HCT116 (cell line): Measurements from ENCODE around the gene PCDH9. TPM values are rescaled to one million over a fixed set of nuclear protein-coding genes. Genes with fewer than 3 reads are reported as not detected.

Source experiments
- ATAC-seq: fragments of 200-7000 bp; cut with Tn5 transposase; 2 replicates; pipeline ENCODE4 v1.9.1; 2020; ENCODE audit warnings: mild to moderate bottlenecking, moderate library complexity
- BruUV-seq: library from RNA; stranded (reverse); fragments of 400-500 nt; replicated peaks from 2 replicates; lab custom pipeline; 2021; lab: Mats Ljungman, UMichigan
- CTCF ChIA-PET: fragments of 300-600 bp; sonication (Branson Sonifier 250); formaldehyde crosslinking; loops from one replicate; lab custom pipeline; 2021; ENCODE audit warnings: antibody characterized with exemption; lab: Charles Lee
- POLR2A ChIA-PET: fragments of 300-600, 350-600 bp; sonication (Branson Sonifier 250); formaldehyde crosslinking; loops from one replicate; lab custom pipeline; 2021; ENCODE audit warnings: antibody characterized with exemption; lab: Charles Lee
- RAD21 ChIA-PET, 2 experiments: fragments of 300-600 bp; sonication (Branson Sonifier 250); formaldehyde crosslinking; loops; one replicate each; lab custom pipeline; 2023; ENCODE audit warnings: low total read pairs in 2 of 2; ENCODE audit not compliant: uncharacterized antibody in 2 of 2, unreplicated experiment in 2 of 2, low non-redundant PET in 1 of 2; lab: Charles Lee
- DNase-seq: peaks from one replicate; pipeline ENCODE4 v3.0.0-alpha.2; 2010; ENCODE audit warnings: low read depth, low spot score
- H2AFZ ChIP-seq: fragments of 200-600 bp; shearing (Covaris generic), sonication (generic); 2 replicates; pipeline ENCODE4 v1.6.1; 2017; ENCODE audit warnings: low read depth, mixed run types, mixed read lengths, antibody characterized with exemption, low read length; ENCODE audit not compliant: poor library complexity, severe bottlenecking
- H3K27ac ChIP-seq: 2 replicates; pipeline ENCODE4 v1.5.1; 2012; ENCODE audit warnings: low read depth, low read length
- H3K27me3 ChIP-seq: fragments of 200-600 bp; sonication (generic); 2 replicates; pipeline ENCODE4 v1.6.1; 2016; ENCODE audit warnings: mixed run types, low read length, mixed read lengths; ENCODE audit not compliant: insufficient read depth
- H3K36me3 ChIP-seq, 2 experiments: fragments of 200-500 bp in 1 of 2; fragments of 200-600 bp in 1 of 2; sonication (Bioruptor generic) in 1 of 2; sonication (generic) in 1 of 2; 2 replicates each; pipeline versions ENCODE4 v1.5.1 to v1.6.1; 2014 to 2016; ENCODE audit warnings: low read length in 2 of 2, inconsistent platforms in 1 of 2, mixed read lengths in 1 of 2, mixed run types in 1 of 2; ENCODE audit not compliant: insufficient read depth in 2 of 2, control insufficient read depth in 1 of 2
- H3K4me1 ChIP-seq, 2 experiments: fragments of 200-600 bp in 1 of 2; sonication (generic) in 1 of 2; 2 replicates each; pipeline versions ENCODE4 v1.5.1 to v1.6.1; 2012 to 2017; ENCODE audit warnings: low read length in 2 of 2, inconsistent platforms in 1 of 2, mild to moderate bottlenecking in 1 of 2, mixed read lengths in 1 of 2, mixed run types in 1 of 2, moderate library complexity in 1 of 2; ENCODE audit not compliant: insufficient read depth in 2 of 2, control insufficient read depth in 1 of 2
- H3K4me2 ChIP-seq: fragments of 200-600 bp; sonication (generic); 2 replicates; pipeline ENCODE4 v1.6.1; 2017; ENCODE audit warnings: mixed run types, low read length, mixed read lengths
- H3K4me3 ChIP-seq, 2 experiments: fragments of 200-600 bp in 1 of 2; sonication (generic) in 1 of 2; replicated peaks in 1 of 2; 2 replicates each; pipeline ENCODE4 v1.5.1; 2011 to 2016; ENCODE audit warnings: low read length in 2 of 2, control low read depth in 1 of 2, low read depth in 1 of 2, mild to moderate bottlenecking in 1 of 2, mixed read lengths in 1 of 2, mixed run types in 1 of 2
- H3K79me2 ChIP-seq: fragments of 200-600 bp; sonication (generic); 2 replicates; pipeline ENCODE4 v1.6.1; 2017; ENCODE audit warnings: mild to moderate bottlenecking, mixed run types, low read length, moderate library complexity, mixed read lengths; ENCODE audit not compliant: insufficient read depth
- H3K9ac ChIP-seq: fragments of 200-600 bp; sonication (generic); 2 replicates; pipeline ENCODE4 v1.6.1; 2016; ENCODE audit warnings: low read length, mixed read lengths
- H3K9me2 ChIP-seq: fragments of 200-600 bp; sonication (generic), shearing (Covaris generic); 2 replicates; pipeline ENCODE4 v1.6.1; 2017; ENCODE audit warnings: mixed run types, mild to moderate bottlenecking, moderate library complexity; ENCODE audit not compliant: insufficient read depth
- H3K9me3 ChIP-seq, 2 experiments: fragments of 200-500 bp in 1 of 2; fragments of 200-600 bp in 1 of 2; sonication (Bioruptor generic) in 1 of 2; sonication (generic) in 1 of 2; 2 replicates each; pipeline ENCODE4 v1.6.1; 2014 to 2017; ENCODE audit warnings: low read length in 2 of 2, mixed read lengths in 2 of 2, inconsistent platforms in 1 of 2, low read depth in 1 of 2, mild to moderate bottlenecking in 1 of 2, mixed run types in 1 of 2, moderate library complexity in 1 of 2; ENCODE audit not compliant: control insufficient read depth in 1 of 2, insufficient read depth in 1 of 2
- H4K20me1 ChIP-seq: fragments of 200-600 bp; sonication (generic), shearing (Covaris generic); 2 replicates; pipeline ENCODE4 v1.6.1; 2017; ENCODE audit warnings: mixed run types, mild to moderate bottlenecking, moderate library complexity; ENCODE audit not compliant: insufficient read depth
- RAD21 ChIP-seq: IDR thresholded peaks from 2 replicates; pipeline ENCODE4 v1.6.1; 2012; ENCODE audit warnings: low read depth, mild to moderate bottlenecking
- SP1 ChIP-seq: IDR thresholded peaks from 2 replicates; pipeline ENCODE4 v1.6.1; 2012; ENCODE audit warnings: low read depth
- SRF ChIP-seq: IDR thresholded peaks from 2 replicates; pipeline ENCODE4 v1.6.1; 2012; ENCODE audit warnings: low read depth
- YY1 ChIP-seq: IDR thresholded peaks from 2 replicates; pipeline ENCODE4 v1.6.1; 2011; ENCODE audit warnings: low read length, low read depth, moderate library complexity, mild to moderate bottlenecking; ENCODE audit not compliant: insufficient replicate concordance; ENCODE audit errors: extremely low read depth
- intact Hi-C: fragments of 100-400 bp; cut with micrococcal nuclease; formaldehyde crosslinking; loops from 2 replicates; pipeline ENCODE4 v1.10.0; 2022
- total RNA-seq: library from RNA; stranded (reverse); gene quantifications from one replicate; pipeline ENCODE4 v1.2.1, GENCODE V29; 2021; ENCODE audit not compliant: unreplicated experiment
- TF ChIP-seq, protein P1 (sequence below): IDR thresholded peaks from 2 replicates; pipeline ENCODE4 v1.6.1; 2012
- TF ChIP-seq, protein P2 (sequence below): IDR thresholded peaks from 2 replicates; pipeline ENCODE4 v1.6.1; 2011; ENCODE audit warnings: mild to moderate bottlenecking, low read length, moderate library complexity; ENCODE audit not compliant: insufficient replicate concordance; ENCODE audit errors: extremely low read depth
- TF ChIP-seq, protein P3 (sequence below), 3 experiments: fragments of 200-600 bp in 1 of 3; sonication (generic) in 1 of 3; IDR thresholded peaks in 2 of 3; conservative IDR thresholded peaks in 1 of 3; 2 replicates each; pipeline ENCODE4 v1.5.1; 2012 to 2017; ENCODE audit warnings: low read depth in 2 of 3, low read length in 2 of 3, antibody characterized with exemption in 1 of 3, borderline replicate concordance in 1 of 3, control low read depth in 1 of 3, mild to moderate bottlenecking in 1 of 3, mixed read lengths in 1 of 3, mixed run types in 1 of 3, moderate library complexity in 1 of 3; ENCODE audit not compliant: insufficient read depth in 1 of 3
- TF ChIP-seq, protein P4 (sequence below): IDR thresholded peaks from 2 replicates; pipeline ENCODE4 v1.6.1; 2012; ENCODE audit warnings: low read depth

The PCDH9 gene
- total RNA-seq, 1 experiment from 2014 or later, result 0.02 TPM

DNA sequence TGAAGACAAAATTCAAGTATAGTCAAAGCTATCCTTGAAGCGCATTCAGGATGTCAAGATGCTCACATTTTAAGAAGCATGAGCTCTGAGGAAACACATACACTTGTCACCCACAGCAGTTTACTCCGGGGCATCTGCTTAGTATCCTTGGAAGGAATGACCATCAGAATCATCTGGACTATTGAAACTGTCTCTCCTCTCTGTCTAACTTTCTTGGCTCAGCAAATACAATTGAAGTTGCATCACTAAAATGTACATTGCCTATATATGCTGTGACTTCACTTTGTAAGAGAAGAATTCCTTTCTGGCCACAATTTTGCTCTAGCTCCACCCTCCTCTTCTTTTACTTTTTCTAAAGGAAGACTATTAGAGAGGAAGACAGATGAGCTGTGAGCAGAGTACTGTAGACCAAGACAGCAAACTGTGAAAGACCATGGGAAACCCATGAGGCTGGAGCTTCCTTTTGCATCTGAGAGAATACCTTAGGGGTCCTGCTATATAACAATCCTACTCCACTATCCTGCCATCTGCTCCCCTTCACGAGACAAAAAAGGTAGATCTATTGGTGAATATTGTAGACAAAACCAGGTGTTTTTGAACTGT, 906.3 kb downstream of the PCDH9 start:
- CTCF ChIA-PET, result no interaction called here

More for the DNA sequence above, 906.3 kb downstream of the PCDH9 start:
- TF ChIP-seq, protein P1, sequence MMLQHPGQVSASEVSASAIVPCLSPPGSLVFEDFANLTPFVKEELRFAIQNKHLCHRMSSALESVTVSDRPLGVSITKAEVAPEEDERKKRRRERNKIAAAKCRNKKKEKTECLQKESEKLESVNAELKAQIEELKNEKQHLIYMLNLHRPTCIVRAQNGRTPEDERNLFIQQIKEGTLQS, result no peak
- TF ChIP-seq SP1 (no peak), RAD21 (no peak), YY1 (no peak), SRF (no peak)
- TF ChIP-seq, protein P2, sequence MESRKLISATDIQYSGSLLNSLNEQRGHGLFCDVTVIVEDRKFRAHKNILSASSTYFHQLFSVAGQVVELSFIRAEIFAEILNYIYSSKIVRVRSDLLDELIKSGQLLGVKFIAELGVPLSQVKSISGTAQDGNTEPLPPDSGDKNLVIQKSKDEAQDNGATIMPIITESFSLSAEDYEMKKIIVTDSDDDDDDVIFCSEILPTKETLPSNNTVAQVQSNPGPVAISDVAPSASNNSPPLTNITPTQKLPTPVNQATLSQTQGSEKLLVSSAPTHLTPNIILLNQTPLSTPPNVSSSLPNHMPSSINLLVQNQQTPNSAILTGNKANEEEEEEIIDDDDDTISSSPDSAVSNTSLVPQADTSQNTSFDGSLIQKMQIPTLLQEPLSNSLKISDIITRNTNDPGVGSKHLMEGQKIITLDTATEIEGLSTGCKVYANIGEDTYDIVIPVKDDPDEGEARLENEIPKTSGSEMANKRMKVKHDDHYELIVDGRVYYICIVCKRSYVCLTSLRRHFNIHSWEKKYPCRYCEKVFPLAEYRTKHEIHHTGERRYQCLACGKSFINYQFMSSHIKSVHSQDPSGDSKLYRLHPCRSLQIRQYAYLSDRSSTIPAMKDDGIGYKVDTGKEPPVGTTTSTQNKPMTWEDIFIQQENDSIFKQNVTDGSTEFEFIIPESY, result no peak
- TF ChIP-seq, protein P3, sequence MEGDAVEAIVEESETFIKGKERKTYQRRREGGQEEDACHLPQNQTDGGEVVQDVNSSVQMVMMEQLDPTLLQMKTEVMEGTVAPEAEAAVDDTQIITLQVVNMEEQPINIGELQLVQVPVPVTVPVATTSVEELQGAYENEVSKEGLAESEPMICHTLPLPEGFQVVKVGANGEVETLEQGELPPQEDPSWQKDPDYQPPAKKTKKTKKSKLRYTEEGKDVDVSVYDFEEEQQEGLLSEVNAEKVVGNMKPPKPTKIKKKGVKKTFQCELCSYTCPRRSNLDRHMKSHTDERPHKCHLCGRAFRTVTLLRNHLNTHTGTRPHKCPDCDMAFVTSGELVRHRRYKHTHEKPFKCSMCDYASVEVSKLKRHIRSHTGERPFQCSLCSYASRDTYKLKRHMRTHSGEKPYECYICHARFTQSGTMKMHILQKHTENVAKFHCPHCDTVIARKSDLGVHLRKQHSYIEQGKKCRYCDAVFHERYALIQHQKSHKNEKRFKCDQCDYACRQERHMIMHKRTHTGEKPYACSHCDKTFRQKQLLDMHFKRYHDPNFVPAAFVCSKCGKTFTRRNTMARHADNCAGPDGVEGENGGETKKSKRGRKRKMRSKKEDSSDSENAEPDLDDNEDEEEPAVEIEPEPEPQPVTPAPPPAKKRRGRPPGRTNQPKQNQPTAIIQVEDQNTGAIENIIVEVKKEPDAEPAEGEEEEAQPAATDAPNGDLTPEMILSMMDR (IDR thresholded peaks at IDR 0.05 in 2 of 3, conservative IDR thresholded peaks at IDR 0.05 in 1 of 3; ENCODE audit: borderline replicate concordance in 1 of 3, insufficient read depth in 1 of 3, low read depth in 2 of 3, low read length in 2 of 3), result no peak
- TF ChIP-seq, protein P4, sequence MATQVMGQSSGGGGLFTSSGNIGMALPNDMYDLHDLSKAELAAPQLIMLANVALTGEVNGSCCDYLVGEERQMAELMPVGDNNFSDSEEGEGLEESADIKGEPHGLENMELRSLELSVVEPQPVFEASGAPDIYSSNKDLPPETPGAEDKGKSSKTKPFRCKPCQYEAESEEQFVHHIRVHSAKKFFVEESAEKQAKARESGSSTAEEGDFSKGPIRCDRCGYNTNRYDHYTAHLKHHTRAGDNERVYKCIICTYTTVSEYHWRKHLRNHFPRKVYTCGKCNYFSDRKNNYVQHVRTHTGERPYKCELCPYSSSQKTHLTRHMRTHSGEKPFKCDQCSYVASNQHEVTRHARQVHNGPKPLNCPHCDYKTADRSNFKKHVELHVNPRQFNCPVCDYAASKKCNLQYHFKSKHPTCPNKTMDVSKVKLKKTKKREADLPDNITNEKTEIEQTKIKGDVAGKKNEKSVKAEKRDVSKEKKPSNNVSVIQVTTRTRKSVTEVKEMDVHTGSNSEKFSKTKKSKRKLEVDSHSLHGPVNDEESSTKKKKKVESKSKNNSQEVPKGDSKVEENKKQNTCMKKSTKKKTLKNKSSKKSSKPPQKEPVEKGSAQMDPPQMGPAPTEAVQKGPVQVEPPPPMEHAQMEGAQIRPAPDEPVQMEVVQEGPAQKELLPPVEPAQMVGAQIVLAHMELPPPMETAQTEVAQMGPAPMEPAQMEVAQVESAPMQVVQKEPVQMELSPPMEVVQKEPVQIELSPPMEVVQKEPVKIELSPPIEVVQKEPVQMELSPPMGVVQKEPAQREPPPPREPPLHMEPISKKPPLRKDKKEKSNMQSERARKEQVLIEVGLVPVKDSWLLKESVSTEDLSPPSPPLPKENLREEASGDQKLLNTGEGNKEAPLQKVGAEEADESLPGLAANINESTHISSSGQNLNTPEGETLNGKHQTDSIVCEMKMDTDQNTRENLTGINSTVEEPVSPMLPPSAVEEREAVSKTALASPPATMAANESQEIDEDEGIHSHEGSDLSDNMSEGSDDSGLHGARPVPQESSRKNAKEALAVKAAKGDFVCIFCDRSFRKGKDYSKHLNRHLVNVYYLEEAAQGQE, result no peak
- no peaks in the 10 kb centered on the region for H3K9me2 ChIP-seq
- H2AFZ ChIP-seq, result no peak overlapping the region
- no peak overlapping the region for H3K27ac ChIP-seq
- H4K20me1 ChIP-seq, result no peaks in the 10 kb centered on the region
- H3K4me2 ChIP-seq, result no peak overlapping the region
- no peak overlapping the region for H3K4me3 ChIP-seq
- H3K27me3 ChIP-seq, result no peaks in the 10 kb centered on the region
- DNase-seq (no peak), ATAC-seq (no peak)
- intact Hi-C loops, result no loop called here
- RAD21 ChIA-PET, result no interaction called here
- POLR2A ChIA-PET, result no interaction called here
- H3K79me2 ChIP-seq, result no peaks in the 10 kb centered on the region
- no peaks in the 10 kb centered on the region for H3K4me1 ChIP-seq
- no peaks in the 10 kb centered on the region for H3K9me3 ChIP-seq
- no peaks in the 10 kb centered on the region for H3K36me3 ChIP-seq
- BruUV-seq, result no TSS peak
- H3K9ac ChIP-seq, result no peak overlapping the region
